ENCODE results near the gene CXCR1. TPM values are rescaled to one million over a fixed set of nuclear protein-coding genes. Genes with fewer than 3 reads are reported as not detected.

The CXCR1 gene
- total and polyA plus RNA-seq, 5 donors: 0.09 to 0.82 (median 0.26) TPM; not detected in 1

GRCh38 chr2:218161644-218162043, 5.1 kb downstream of the CXCR1 start:
- intact Hi-C loops (cut with DNase I): no loop called here
- no peak for ATAC-seq
- Histone ChIP-seq H3K27me3 (ENCODE audit: control insufficient read depth, insufficient read depth) (no peaks in the 10 kb centered on the region), H3K4me1 (ENCODE audit: control insufficient read depth, insufficient read depth, low read length) (no peaks in the 10 kb centered on the region), H3K27ac (ENCODE audit: low read length) (no peak overlapping the region), H3K9me3 (ENCODE audit: control insufficient read depth, low read length) (no peaks in the 10 kb centered on the region), H3K4me3 (ENCODE audit: low read length) (no peak overlapping the region)
- no peak for DNase-seq
- WGBS: 70% methylated on average over 2 of the region's 2 CpGs

GRCh38 chr2:218155953-218156479, 10.7 kb downstream of the CXCR1 start:
- H3K4me1 ChIP-seq (ENCODE audit: control insufficient read depth, insufficient read depth, low read length): no peaks in the 10 kb centered on the region
- H3K27ac ChIP-seq (ENCODE audit: low read length): no peak overlapping the region
- intact Hi-C loops (cut with DNase I): no loop called here
- H3K9me3 ChIP-seq (ENCODE audit: control insufficient read depth, low read length): no peaks in the 10 kb centered on the region
- no peak overlapping the region for H3K4me3 ChIP-seq (ENCODE audit: low read length)
- no peaks in the 10 kb centered on the region for H3K27me3 ChIP-seq (ENCODE audit: control insufficient read depth, insufficient read depth)
- WGBS: 80% methylated on average over 7 of the region's 7 CpGs
- DNase-seq (no peak), ATAC-seq (no peak)

GRCh38 chr2:218152777-218153176, 14.0 kb downstream of the CXCR1 start:
- Histone ChIP-seq H3K9me3 (ENCODE audit: control insufficient read depth, low read length) (no peaks in the 10 kb centered on the region), H3K27ac (ENCODE audit: low read length) (no peak overlapping the region), H3K27me3 (ENCODE audit: control insufficient read depth, insufficient read depth) (no peaks in the 10 kb centered on the region), H3K4me1 (ENCODE audit: control insufficient read depth, insufficient read depth, low read length) (no peaks in the 10 kb centered on the region), H3K4me3 (ENCODE audit: low read length) (no peak overlapping the region)
- intact Hi-C loops (cut with DNase I): no loop called here
- DNase-seq: no peak
- ATAC-seq: no peak
- WGBS: 74% methylated on average over 1 of the region's 1 CpG

GRCh38 chr2:218152172-218152571, 14.6 kb downstream of the CXCR1 start:
- H3K4me1 ChIP-seq (ENCODE audit: control insufficient read depth, insufficient read depth, low read length): no peaks in the 10 kb centered on the region
- H3K4me3 ChIP-seq (ENCODE audit: low read length): no peak overlapping the region
- DNase-seq (no peak), ATAC-seq (no peak)
- no peaks in the 10 kb centered on the region for H3K9me3 ChIP-seq (ENCODE audit: control insufficient read depth, low read length)
- intact Hi-C loops (cut with DNase I): no loop called here
- H3K27ac ChIP-seq (ENCODE audit: low read length): no peak overlapping the region
- WGBS: 89% methylated on average over 8 of the region's 8 CpGs
- no peaks in the 10 kb centered on the region for H3K27me3 ChIP-seq (ENCODE audit: control insufficient read depth, insufficient read depth)

GRCh38 chr2:218149848-218150440, 16.8 kb downstream of the CXCR1 start:
- H3K4me1 ChIP-seq (ENCODE audit: control insufficient read depth, insufficient read depth, low read length): no peaks in the 10 kb centered on the region
- ATAC-seq (no peak), DNase-seq (no peak)
- no peaks in the 10 kb centered on the region for H3K27me3 ChIP-seq (ENCODE audit: control insufficient read depth, insufficient read depth)
- H3K27ac ChIP-seq (ENCODE audit: low read length): no peak overlapping the region
- intact Hi-C loops (cut with DNase I): no loop called here
- no peak overlapping the region for H3K4me3 ChIP-seq (ENCODE audit: low read length)
- WGBS: 74% methylated on average over 5 of the region's 5 CpGs
- H3K9me3 ChIP-seq (ENCODE audit: control insufficient read depth, low read length): no peaks in the 10 kb centered on the region

- Histone ChIP-seq H3K4me3 (ENCODE audit: low read length) (no peak overlapping the region), H3K4me1 (ENCODE audit: control insufficient read depth, insufficient read depth, low read length) (no peaks in the 10 kb centered on the region), H3K9me3 (ENCODE audit: control insufficient read depth, low read length) (no peaks in the 10 kb centered on the region), H3K27ac (ENCODE audit: low read length) (no peak overlapping the region), H3K27me3 (ENCODE audit: control insufficient read depth, insufficient read depth) (no peaks in the 10 kb centered on the region)
- DNase-seq (no peak), ATAC-seq (no peak)
- intact Hi-C loops (cut with DNase I): no loop called here
- WGBS: 40% methylated on average over 5 of the region's 5 CpGs
Observed at GRCh38 chr2:218149098-218149497, 17.7 kb downstream of the CXCR1 start.

GRCh38 chr2:218146056-218146455, 20.7 kb downstream of the CXCR1 start:
- DNase-seq (no peak), ATAC-seq (no peak)
- no peaks in the 10 kb centered on the region for H3K27me3 ChIP-seq (ENCODE audit: control insufficient read depth, insufficient read depth)
- H3K4me3 ChIP-seq (ENCODE audit: low read length): no peak overlapping the region
- intact Hi-C loops (cut with DNase I): no loop called here
- H3K27ac ChIP-seq (ENCODE audit: low read length): no peak overlapping the region
- no peaks in the 10 kb centered on the region for H3K4me1 ChIP-seq (ENCODE audit: control insufficient read depth, insufficient read depth, low read length)
- no peaks in the 10 kb centered on the region for H3K9me3 ChIP-seq (ENCODE audit: control insufficient read depth, low read length)

GRCh38 chr2:218145124-218145523, 21.6 kb downstream of the CXCR1 start:
- DNase-seq (no peak), ATAC-seq (no peak)
- Histone ChIP-seq H3K4me3 (ENCODE audit: low read length) (no peak overlapping the region), H3K27ac (ENCODE audit: low read length) (no peak overlapping the region), H3K4me1 (ENCODE audit: control insufficient read depth, insufficient read depth, low read length) (no peaks in the 10 kb centered on the region), H3K27me3 (ENCODE audit: control insufficient read depth, insufficient read depth) (no peaks in the 10 kb centered on the region), H3K9me3 (ENCODE audit: control insufficient read depth, low read length) (no peaks in the 10 kb centered on the region)
- intact Hi-C loops (cut with DNase I): no loop called here
- WGBS: 51% methylated on average over 3 of the region's 3 CpGs

- Histone ChIP-seq H3K27ac (ENCODE audit: low read length) (no peak overlapping the region), H3K4me1 (ENCODE audit: control insufficient read depth, insufficient read depth, low read length) (no peaks in the 10 kb centered on the region), H3K9me3 (ENCODE audit: control insufficient read depth, low read length) (no peaks in the 10 kb centered on the region), H3K4me3 (ENCODE audit: low read length) (no peak overlapping the region), H3K27me3 (ENCODE audit: control insufficient read depth, insufficient read depth) (no peaks in the 10 kb centered on the region)
- ATAC-seq (no peak), DNase-seq (no peak)
- intact Hi-C loops (cut with DNase I): no loop called here
- 71% methylated on average over 4 of the region's 4 CpGs for WGBS
Observed at GRCh38 chr2:218138047-218138446, 28.7 kb downstream of the CXCR1 start.

- Histone ChIP-seq H3K4me3 (ENCODE audit: low read length) (no peak overlapping the region), H3K9me3 (ENCODE audit: control insufficient read depth, low read length) (no peaks in the 10 kb centered on the region), H3K27ac (ENCODE audit: low read length) (no peak overlapping the region), H3K4me1 (ENCODE audit: control insufficient read depth, insufficient read depth, low read length) (no peaks in the 10 kb centered on the region), H3K27me3 (ENCODE audit: control insufficient read depth, insufficient read depth) (no peaks in the 10 kb centered on the region)
- DNase-seq (no peak), ATAC-seq (no peak)
- 60% methylated on average over 3 of the region's 3 CpGs for WGBS
- intact Hi-C loops (cut with DNase I): no loop called here
Observed at GRCh38 chr2:218137514-218137913, 29.2 kb downstream of the CXCR1 start.

- ATAC-seq (no peak), DNase-seq (no peak)
- no peaks in the 10 kb centered on the region for H3K9me3 ChIP-seq (ENCODE audit: control insufficient read depth, low read length)
- H3K27ac ChIP-seq (ENCODE audit: low read length): no peak overlapping the region
- intact Hi-C loops (cut with DNase I): no loop called here
- H3K4me1 ChIP-seq (ENCODE audit: control insufficient read depth, insufficient read depth, low read length): no peaks in the 10 kb centered on the region
- no peak overlapping the region for H3K4me3 ChIP-seq (ENCODE audit: low read length)
- no peaks in the 10 kb centered on the region for H3K27me3 ChIP-seq (ENCODE audit: control insufficient read depth, insufficient read depth)
Observed at GRCh38 chr2:218130822-218131221, 35.9 kb downstream of the CXCR1 start.

GRCh38 chr2:218130377-218130776, 36.4 kb downstream of the CXCR1 start:
- Histone ChIP-seq H3K27ac (ENCODE audit: low read length) (no peak overlapping the region), H3K4me1 (ENCODE audit: control insufficient read depth, insufficient read depth, low read length) (no peaks in the 10 kb centered on the region), H3K4me3 (ENCODE audit: low read length) (no peak overlapping the region), H3K9me3 (ENCODE audit: control insufficient read depth, low read length) (no peaks in the 10 kb centered on the region), H3K27me3 (ENCODE audit: control insufficient read depth, insufficient read depth) (no peaks in the 10 kb centered on the region)
- intact Hi-C loops (cut with DNase I): no loop called here
- DNase-seq: no peak
- 93% methylated on average over 2 of the region's 2 CpGs for WGBS
- no peak for ATAC-seq
